A172 (cell line): ENCODE data around the gene PHETA1. TPM values are rescaled to one million over a fixed set of nuclear protein-coding genes. Genes with fewer than 3 reads are reported as not detected.
A peak's percentile ranks its signal among the peaks of the same experiment; 100 is the strongest.

Experiments used
- DNase-seq: peaks from one replicate; pipeline ENCODE4 v3.0.0-alpha.2; 2015; ENCODE audit warnings: low spot score
- total RNA-seq: library from RNA; depleted of rRNA; stranded (reverse); fragments of >200 nt; shearing (Covaris generic); gene quantifications from 2 replicates; pipeline ENCODE4 v1.2.3, GENCODE V29; 2014; rRNA removed

The PHETA1 gene
- 9.4 and 16.6 TPM in 2 replicates for total RNA-seq

DNA sequence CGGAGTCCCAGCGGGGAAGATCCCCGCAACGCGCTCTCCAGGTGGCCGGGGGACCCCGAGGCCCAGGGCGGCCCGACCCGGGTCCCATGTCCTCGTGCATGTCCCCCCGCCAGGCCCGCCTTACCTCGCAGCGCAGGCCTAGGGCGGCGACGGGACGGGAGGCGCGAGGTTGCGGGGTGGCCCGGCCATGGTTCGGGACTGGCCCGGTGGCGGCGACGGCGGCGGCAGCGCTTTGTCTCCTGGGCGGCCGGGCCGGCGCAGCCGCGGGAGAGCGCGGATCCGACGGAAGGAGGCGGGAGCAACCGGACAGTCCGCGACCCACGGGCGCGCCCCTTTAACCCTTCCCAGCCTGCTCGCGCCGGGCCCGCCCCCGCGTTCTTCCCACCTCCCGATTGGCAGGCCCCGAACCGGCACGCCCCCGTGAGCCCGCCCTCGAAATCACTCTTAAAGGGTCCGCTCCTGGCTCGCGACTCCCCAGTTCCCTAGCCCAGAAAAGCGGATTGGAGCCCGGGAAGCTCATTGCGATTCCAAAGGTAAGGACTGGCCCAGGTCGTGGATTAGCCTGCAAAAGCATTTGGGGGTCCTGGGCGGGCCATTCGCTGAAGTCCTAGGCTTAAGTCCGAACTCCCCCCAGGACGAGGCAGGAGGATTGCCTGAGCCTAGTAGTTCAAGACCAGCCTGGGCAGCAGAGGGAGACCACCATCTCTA, at the start of gene PHETA1:
Gene PHETA1, minus strand, starts transcription at position 308 of the 708 bp plus-strand sequence. CDS start 5,668 bp downstream, outside the sequence.
- DNase-seq = peak; percentile 74

DNA sequence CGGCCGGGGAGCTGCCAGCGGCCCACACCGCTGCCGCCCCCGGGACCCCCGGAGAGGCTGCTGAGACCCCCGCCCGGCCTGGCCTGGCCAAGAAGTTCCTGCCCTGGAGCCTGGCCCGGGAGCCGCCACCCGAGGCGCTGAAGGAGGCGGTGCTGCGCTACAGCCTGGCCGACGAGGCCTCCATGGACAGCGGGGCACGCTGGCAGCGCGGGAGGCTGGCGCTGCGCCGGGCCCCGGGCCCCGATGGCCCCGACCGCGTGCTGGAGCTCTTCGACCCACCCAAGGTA, 49.6 kb upstream of the PHETA1 start:
- DNase-seq = no peak

- DNase-seq = no peak
Measured at GRCh38 chr12:111417784-111418593, 49.1 kb upstream of the PHETA1 start.

GRCh38 chr12:111417290-111417689, 48.4 kb upstream of the PHETA1 start:
- DNase-seq = no peak

DNA sequence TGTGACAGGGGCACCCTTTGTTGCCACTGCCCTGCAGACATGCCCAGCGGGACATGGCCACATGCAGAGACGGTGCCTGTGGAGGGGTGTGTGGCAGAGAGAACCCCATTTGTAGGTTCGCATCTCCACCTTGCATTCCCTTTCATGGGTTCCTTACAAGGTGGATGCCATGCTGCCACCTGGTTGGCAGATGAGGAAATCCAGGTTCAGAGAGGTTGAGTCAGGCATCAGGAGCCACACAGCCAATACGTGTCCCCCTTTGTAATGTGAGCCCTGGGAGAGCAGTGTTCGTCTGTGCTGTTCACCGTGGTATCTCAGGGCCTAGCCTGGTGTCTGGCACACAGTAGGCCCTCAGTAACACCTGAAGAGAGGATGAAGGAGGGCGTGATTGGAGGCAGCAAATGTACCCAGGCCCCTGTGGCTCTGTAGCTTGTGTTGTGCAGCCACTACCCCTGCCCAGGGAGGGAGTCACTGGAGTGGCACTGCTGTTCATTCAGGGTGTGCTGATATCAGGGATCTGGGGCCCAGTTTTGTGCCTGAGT, 45.9 kb upstream of the PHETA1 start:
- no peak for DNase-seq

DNA sequence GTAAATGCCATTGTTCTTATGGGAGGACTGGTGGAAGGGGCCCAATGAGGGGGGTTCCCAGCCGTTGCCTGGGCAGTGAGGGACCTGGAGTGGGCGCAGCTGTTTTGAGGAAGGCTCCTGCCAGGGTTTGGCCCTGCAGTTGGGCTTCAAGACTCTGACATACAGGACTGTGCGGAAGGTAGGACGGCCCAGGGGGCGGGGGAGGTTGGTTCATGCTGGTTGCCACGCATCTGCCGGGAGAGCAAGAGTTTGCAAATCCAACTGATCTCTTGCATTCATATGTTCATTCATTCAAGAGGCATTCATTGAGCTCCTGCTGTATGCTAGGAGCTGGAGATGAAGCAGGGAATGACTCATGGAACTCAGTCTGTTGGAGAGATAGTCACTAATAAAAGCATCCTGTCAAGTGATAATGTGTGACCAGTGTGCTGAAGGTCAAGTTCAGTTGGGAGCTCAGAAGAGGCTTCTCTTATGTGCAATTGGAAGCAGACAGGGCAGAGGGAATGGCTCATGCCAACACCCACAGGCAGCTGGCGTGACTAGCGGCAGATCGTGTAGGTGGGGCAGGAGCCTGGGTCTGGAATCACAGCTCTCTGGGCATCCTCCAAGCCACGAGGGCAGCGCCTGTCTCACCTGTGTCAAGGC, 44.7 kb upstream of the PHETA1 start:
- DNase-seq = peak; percentile 93

GRCh38 chr12:111412830-111413441, 44.0 kb upstream of the PHETA1 start:
- no peak for DNase-seq

GRCh38 chr12:111412007-111412829, 43.3 kb upstream of the PHETA1 start:
- peak; percentile 72 for DNase-seq

DNA sequence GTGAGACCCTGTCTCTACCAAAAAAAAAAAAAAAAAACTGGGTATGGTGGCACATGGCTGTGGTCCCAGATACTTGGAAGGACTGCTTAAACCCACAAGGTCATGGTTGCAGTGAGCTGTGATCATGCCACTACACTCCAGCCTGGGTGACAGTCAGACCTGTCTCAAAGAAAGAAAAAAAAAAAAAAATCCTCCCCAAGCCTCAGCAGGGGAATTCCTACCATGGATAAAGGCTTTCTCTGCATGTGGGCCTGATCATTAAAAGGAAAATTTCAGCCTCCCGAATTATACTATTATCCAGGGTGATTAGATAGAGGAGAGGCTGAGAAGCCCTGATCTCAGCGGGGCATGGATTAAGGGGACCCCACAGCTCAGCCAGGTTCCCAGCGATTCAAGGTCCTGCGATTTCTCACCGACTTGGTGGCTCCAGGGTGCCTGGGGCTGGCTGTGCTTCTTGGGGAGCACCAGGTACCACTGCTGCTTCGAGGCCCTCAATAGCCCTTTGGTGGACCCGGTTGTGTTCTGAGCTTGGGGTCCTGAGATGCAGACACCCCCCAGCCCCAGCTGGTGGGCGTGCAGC, 42.4 kb upstream of the PHETA1 start:
- DNase-seq = no peak

- peak; percentile 55 for DNase-seq
Measured at GRCh38 chr12:111410431-111411184, 41.7 kb upstream of the PHETA1 start.

- DNase-seq = peak; percentile 95
Measured at GRCh38 chr12:111409780-111410430, 41.0 kb upstream of the PHETA1 start.

DNA sequence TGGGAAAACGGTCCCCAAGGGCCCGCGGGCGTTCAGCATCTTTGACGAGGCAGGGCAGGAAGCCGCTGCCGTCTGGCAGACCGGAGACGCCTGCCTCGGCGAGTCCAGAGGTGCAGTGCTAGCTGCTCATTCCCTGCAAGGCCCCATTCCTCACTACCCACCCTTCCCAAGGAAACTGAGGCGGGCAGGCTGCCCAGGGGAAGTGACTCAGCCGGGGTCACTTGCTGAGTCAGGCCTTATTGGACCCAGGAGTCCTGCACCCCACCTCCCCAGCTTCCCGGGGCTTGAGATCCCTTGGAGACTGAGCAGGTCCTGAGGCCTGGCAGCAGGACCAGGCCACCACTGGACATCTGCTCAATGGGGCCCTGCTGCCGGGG, 40.5 kb upstream of the PHETA1 start:
- DNase-seq = peak; percentile 60

DNA sequence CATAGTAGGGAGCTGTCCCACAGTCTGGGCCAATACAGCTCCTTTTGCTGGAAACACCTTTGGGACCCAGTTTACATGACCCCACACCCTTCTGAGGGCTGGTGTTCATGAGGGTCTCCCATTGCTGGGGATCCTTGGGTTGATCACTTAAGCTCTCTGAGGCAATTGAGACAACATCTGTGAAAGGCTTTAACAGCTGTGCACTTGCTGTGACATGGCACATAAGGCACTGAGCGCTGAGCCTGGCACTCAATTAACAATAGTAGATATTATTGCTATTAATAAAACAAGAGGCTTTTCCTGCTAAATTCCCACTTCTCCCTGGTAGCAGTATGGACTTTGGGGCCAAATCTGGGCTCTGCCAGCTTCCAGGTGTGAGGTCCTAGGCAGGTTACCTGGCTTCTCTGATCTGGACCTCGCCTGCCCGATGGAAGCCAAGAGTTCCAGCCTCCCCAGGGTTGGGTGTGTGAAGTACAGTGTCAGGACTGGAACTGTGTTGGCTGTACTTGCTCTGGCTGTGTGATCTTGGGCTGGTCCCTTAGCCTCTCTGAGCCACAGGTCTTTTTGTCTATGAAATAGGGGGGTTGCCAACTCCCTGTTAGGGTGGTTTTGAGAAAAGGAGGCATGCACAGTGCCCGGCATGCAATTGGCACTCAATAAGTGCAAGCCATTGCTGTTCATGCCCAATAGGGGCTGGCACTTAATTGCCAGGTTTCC, 39.9 kb upstream of the PHETA1 start:
- no peak for DNase-seq

GRCh38 chr12:111408116-111408440, 39.2 kb upstream of the PHETA1 start:
- no peak for DNase-seq

DNA sequence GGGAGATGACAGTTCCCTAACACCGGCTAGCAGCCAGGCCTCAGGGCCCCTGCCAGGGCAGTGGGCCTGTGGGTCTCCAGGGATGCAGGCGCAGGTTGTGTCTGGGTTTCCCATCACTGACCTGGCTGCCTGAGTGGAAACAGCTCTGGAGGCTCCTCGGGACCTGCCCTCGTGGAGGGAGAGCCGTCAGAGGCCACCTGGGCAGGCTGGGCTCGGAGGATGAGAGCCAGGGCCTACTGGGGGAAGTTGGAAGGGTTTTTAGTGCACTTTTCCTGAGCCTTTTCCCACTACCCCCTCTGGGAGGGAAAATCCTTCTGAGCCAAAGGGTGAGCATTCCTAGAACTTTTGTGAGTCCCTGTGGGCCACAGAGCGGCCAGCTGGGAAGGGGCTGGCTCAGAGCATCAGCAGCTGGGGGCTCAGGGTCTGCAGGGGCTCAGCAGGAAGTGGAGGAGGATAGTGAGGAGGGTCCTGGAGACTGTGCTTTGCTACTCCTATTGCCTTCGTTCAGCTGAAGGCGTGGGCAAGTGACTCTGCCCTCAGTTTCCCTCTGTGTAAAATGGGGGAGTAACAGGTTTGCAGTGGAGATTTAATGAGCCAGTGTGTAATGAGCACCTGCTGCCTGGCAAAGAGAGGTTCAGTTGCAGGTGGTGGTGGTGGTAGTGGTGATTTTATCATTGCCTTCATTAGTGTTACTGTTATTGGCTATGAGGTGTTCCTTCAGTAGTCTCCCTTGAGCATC, 38.7 kb upstream of the PHETA1 start:
- DNase-seq = no peak

DNA sequence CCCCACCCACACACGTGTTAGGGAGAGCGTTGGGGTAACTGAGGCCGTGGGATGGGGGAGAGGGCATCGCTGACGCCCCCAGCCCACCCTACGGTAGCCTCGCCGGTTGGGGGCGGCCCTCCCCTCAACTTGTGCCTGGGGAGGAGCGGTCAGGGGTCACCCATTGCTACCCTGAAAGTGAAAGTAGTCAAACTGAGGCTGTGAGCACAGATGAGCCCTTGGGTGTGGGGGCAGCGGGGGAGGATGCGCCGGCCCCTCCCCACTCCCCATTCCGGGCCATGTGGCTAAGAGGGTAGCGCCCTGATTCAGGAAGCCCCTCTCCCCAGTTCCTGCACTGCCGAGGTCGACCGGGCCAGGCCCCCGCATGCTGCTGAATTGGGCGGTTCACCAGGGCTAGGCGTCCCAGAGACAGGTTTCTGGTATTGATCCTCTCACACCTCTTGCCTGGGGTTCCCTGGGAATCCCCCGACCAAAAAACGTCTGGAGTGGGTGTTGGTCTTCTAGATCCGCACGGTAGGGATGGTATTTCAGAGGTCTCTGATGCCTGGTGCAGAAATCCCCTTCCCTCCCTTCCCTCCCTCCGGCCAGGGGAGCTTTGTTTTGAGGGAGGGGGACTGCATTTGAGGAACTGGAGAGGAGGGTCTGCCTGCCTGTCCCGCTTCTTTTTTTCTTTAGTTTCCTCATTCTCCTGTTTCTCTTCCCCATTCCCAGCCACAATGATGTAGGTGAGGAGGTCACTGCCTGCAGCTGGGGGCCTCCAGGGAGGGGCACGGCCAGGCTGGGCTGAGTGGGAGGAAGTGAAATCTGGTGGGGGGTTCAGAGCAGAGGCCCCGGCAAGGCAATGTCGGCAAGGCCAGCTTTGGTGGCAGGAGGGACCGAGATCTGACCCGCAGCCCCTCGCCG, 37.8 kb upstream of the PHETA1 start:
- DNase-seq = no peak

- no peak for DNase-seq
Measured at GRCh38 chr12:111405859-111406473, 37.1 kb upstream of the PHETA1 start, which contains the start of gene SH2B3. SH2B3 (plus strand) TSS chr12:111405923; CDS start chr12:111418146, 12,223 bp downstream.
